HEK293 (cell line): ENCODE results near the gene RMDN3.

Experiments used
- CTCF ChIA-PET: fragments of 350-600 bp; formaldehyde crosslinking; extraction: SDS; loops from one replicate; lab custom pipeline; 2021; ENCODE audit warnings: antibody characterized with exemption; lab: Yijun Ruan, JAX
- POLR2A ChIA-PET: fragments of 300-600 bp; formaldehyde crosslinking; extraction: SDS; loops from one replicate; lab custom pipeline; 2020; ENCODE audit warnings: antibody characterized with exemption, inconsistent platforms; lab: Yijun Ruan, JAX
- H3K27ac ChIP-seq: fragments of 200-500 bp; sonication (Bioruptor generic); 2 replicates; pipeline ENCODE4 v1.5.1; 2014; ENCODE audit warnings: low read depth, low read length, control low read depth, inconsistent platforms; ENCODE audit errors: extremely low read depth
- H3K36me3 ChIP-seq, 2 experiments: fragments of 200-500 bp in 1 of 2; sonication (Bioruptor generic) in 1 of 2; 1 replicate in 1 of 2; 2 replicates in 1 of 2; pipeline ENCODE4 v1.5.1; 2014 to 2017; ENCODE audit warnings: inconsistent platforms in 2 of 2, low read length in 2 of 2; ENCODE audit not compliant: control insufficient read depth in 2 of 2, insufficient read depth in 1 of 2
- H3K4me1 ChIP-seq: fragments of 200-500 bp; sonication (Bioruptor generic); 2 replicates; pipeline ENCODE4 v1.5.1; 2014; ENCODE audit warnings: mild to moderate bottlenecking, low read length, inconsistent platforms; ENCODE audit not compliant: control insufficient read depth, insufficient read depth
- H3K4me3 ChIP-seq: 2 replicates; pipeline ENCODE4 v1.5.1; 2011; ENCODE audit warnings: low read depth, mild to moderate bottlenecking, control low read depth, low read length, moderate library complexity
- H3K9me3 ChIP-seq: fragments of 200-500 bp; sonication (Bioruptor generic); 2 replicates; pipeline ENCODE4 v1.5.1; 2014; ENCODE audit warnings: low read depth, low read length, inconsistent platforms; ENCODE audit not compliant: control insufficient read depth, insufficient read depth
- GLI2 ChIP-seq: fragments of 450-650 bp; formaldehyde crosslinking; IDR thresholded peaks from 2 replicates; pipeline ENCODE4; 2017; ENCODE audit warnings: missing biosample characterization, missing genetic modification characterization, low read depth, borderline replicate concordance
- GLIS1 ChIP-seq: fragments of 450-650 bp; formaldehyde crosslinking; IDR thresholded peaks from 2 replicates; pipeline ENCODE4 v1.5.1; 2016; ENCODE audit warnings: missing biosample characterization, missing genetic modification characterization
- OSR2 ChIP-seq: fragments of 450-650 bp; formaldehyde crosslinking; IDR thresholded peaks from 2 replicates; pipeline ENCODE4 v1.5.1; 2016; ENCODE audit warnings: missing biosample characterization, missing genetic modification characterization
- TCF7L2 ChIP-seq: IDR thresholded peaks from 2 replicates; pipeline ENCODE4 v1.6.1; 2011; ENCODE audit warnings: low read depth, mild to moderate bottlenecking, inconsistent platforms, low read length, moderate library complexity, borderline replicate concordance
- ZBTB17 ChIP-seq: fragments of 450-650 bp; formaldehyde crosslinking; IDR thresholded peaks from 2 replicates; pipeline ENCODE4 v1.5.1; 2016; ENCODE audit warnings: missing biosample characterization, missing genetic modification characterization
- ZBTB6 ChIP-seq: fragments of 450-650 bp; formaldehyde crosslinking; IDR thresholded peaks from 2 replicates; pipeline ENCODE4 v1.5.1; 2017; ENCODE audit warnings: missing biosample characterization, missing genetic modification characterization
- ZIC2 ChIP-seq: fragments of 450-650 bp; formaldehyde crosslinking; IDR thresholded peaks from 2 replicates; pipeline ENCODE4 v1.5.1; 2016; ENCODE audit warnings: missing biosample characterization, missing genetic modification characterization
- ZNF146 ChIP-seq: fragments of 450-650 bp; formaldehyde crosslinking; IDR thresholded peaks from 2 replicates; pipeline ENCODE4 v1.5.1; 2016; ENCODE audit warnings: missing biosample characterization, missing genetic modification characterization
- ZNF175 ChIP-seq: fragments of 450-650 bp; formaldehyde crosslinking; IDR thresholded peaks from 2 replicates; pipeline ENCODE4 v1.5.1; 2016; ENCODE audit warnings: missing biosample characterization, missing genetic modification characterization
- ZNF184 ChIP-seq: fragments of 450-650 bp; IDR thresholded peaks from 2 replicates; pipeline ENCODE4 v1.5.1; 2018; ENCODE audit warnings: missing biosample characterization, mild to moderate bottlenecking, missing genetic modification characterization
- ZNF202 ChIP-seq: fragments of 450-650 bp; formaldehyde crosslinking; IDR thresholded peaks from 2 replicates; pipeline ENCODE4 v1.5.1; 2016; ENCODE audit warnings: missing biosample characterization, missing genetic modification characterization, borderline replicate concordance
- ZNF26 ChIP-seq: fragments of 450-650 bp; formaldehyde crosslinking; IDR thresholded peaks from 2 replicates; pipeline ENCODE4 v1.5.1; 2016; ENCODE audit warnings: missing biosample characterization, missing genetic modification characterization
- ZNF292 ChIP-seq: fragments of 450-650 bp; formaldehyde crosslinking; IDR thresholded peaks from 2 replicates; pipeline ENCODE4 v1.5.1; 2016; ENCODE audit warnings: low read depth, missing biosample characterization, missing genetic modification characterization, borderline replicate concordance
- ZNF335 ChIP-seq: fragments of 450-650 bp; formaldehyde crosslinking; conservative IDR thresholded peaks from 2 replicates; pipeline ENCODE4 v1.5.1; 2016; ENCODE audit warnings: missing biosample characterization, missing genetic modification characterization
- ZNF354C ChIP-seq: fragments of 450-650 bp; formaldehyde crosslinking; IDR thresholded peaks from 2 replicates; pipeline ENCODE4 v1.5.1; 2016; ENCODE audit warnings: missing biosample characterization, missing genetic modification characterization, low read depth, borderline replicate concordance
- ZNF404 ChIP-seq: fragments of 450-650 bp; formaldehyde crosslinking; IDR thresholded peaks from 2 replicates; pipeline ENCODE4 v1.5.1; 2017; ENCODE audit warnings: missing biosample characterization, missing genetic modification characterization
- ZNF501 ChIP-seq: fragments of 450-650 bp; formaldehyde crosslinking; IDR thresholded peaks from 2 replicates; pipeline ENCODE4 v1.5.1; 2016; ENCODE audit warnings: missing biosample characterization, missing genetic modification characterization
- ZNF621 ChIP-seq: fragments of 450-650 bp; formaldehyde crosslinking; IDR thresholded peaks from 2 replicates; pipeline ENCODE4 v1.5.1; 2017; ENCODE audit warnings: missing biosample characterization, missing genetic modification characterization
- ZNF623 ChIP-seq: fragments of 450-650 bp; formaldehyde crosslinking; IDR thresholded peaks from 2 replicates; pipeline ENCODE4 v1.5.1; 2016; ENCODE audit warnings: missing biosample characterization, missing genetic modification characterization
- ZNF626 ChIP-seq: fragments of 450-650 bp; sonication (Bioruptor Pico); formaldehyde crosslinking; IDR thresholded peaks from 2 replicates; pipeline ENCODE4 v1.5.1; 2018; ENCODE audit warnings: missing biosample characterization, missing genetic modification characterization, inconsistent platforms
- ZNF658 ChIP-seq: fragments of 450-650 bp; formaldehyde crosslinking; IDR thresholded peaks from 2 replicates; pipeline ENCODE4; 2016; ENCODE audit warnings: missing biosample characterization, missing genetic modification characterization
- ZNF792 ChIP-seq: fragments of 450-650 bp; formaldehyde crosslinking; IDR thresholded peaks from 2 replicates; pipeline ENCODE4 v1.5.1; 2016; ENCODE audit warnings: missing biosample characterization, missing genetic modification characterization
- ZNF830 ChIP-seq: fragments of 450-650 bp; IDR thresholded peaks from 2 replicates; pipeline ENCODE4 v1.5.0; 2018; ENCODE audit warnings: missing biosample characterization, missing genetic modification characterization, low read depth, mild to moderate bottlenecking, moderate library complexity
- TF ChIP-seq, protein P1 (sequence below): fragments of 450-650 bp; formaldehyde crosslinking; IDR thresholded peaks from 2 replicates; pipeline ENCODE4 v1.5.1; 2016; ENCODE audit warnings: missing biosample characterization, missing genetic modification characterization
- TF ChIP-seq, protein P2 (sequence below): fragments of 450-650 bp; formaldehyde crosslinking; IDR thresholded peaks from 2 replicates; pipeline ENCODE4 v1.5.1; 2017; ENCODE audit warnings: missing biosample characterization, missing genetic modification characterization

The RMDN3 gene

DNA sequence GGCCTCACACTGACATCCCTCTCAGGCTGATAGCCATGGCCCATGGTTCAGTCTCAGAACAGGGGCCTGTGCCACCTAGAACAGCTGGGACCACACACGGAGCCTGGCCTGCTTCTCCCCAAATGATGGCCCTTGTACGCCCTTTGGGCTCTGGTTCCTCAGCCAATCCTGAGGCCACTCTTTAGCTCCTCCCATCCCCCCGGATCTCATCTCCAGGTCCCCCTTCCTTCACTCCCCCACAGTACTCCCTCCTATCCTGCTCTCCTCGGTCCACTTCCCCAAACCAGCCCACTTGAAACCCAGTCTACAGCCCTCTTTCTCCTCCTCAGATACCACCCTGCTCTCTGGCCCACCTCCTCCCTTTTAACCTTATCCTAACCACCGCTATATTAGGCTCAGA is 34.1 kb upstream of the RMDN3 start:
- no peak overlapping the region for H3K4me3 ChIP-seq
- H3K27ac ChIP-seq, result no peak overlapping the region
- no peaks in the 10 kb centered on the region for H3K9me3 ChIP-seq
- no peak for TF ChIP-seq ZNF404 (tag by site-specific recombination)
- TF ChIP-seq ZNF175 (tag by site-specific recombination), result no peak
- H3K4me1 ChIP-seq, result peaks cover 8% of the 10 kb centered on the region
- peaks cover 0 to 2% of the 10 kb centered on the region in 2 experiments; a peak in 2 of 3 replicates for H3K36me3 ChIP-seq
- CTCF ChIA-PET, result interaction anchor here (0.6 to 3.6 kb wide), 2 partner anchors 69 to 209 kb away, joined by 3 to 19 read pairs; no protein-coding TSS in a partner anchor
- POLR2A ChIA-PET, result interaction anchor here (0.6 to 0.7 kb wide), 2 partner anchors 13 to 84 kb away, joined by 3 to 7 read pairs; no protein-coding TSS in a partner anchor

DNA sequence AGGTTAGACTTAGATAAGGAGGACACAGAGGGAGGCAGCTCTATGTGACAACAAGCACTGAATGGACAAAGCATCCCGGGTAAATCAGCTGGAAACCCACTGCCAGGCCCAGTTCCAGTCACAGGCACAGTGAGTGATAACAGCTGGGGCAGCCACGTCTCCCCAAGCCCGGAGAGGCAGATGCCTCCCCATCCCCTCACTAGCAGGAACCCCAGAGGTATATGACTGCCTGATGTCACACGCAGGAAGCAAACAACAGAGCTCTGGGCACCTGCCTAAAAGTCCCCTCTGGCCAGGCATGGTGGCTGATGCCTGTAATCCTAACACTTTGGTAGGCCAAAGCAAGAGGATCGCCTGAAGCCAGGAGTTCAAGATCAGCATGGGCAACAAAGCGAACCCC is 32.9 kb upstream of the RMDN3 start:
- H3K4me3 ChIP-seq, result no peak overlapping the region

GRCh38 chr15:40787344-40787841 is 32.3 kb upstream of the RMDN3 start:
- H3K27ac ChIP-seq, result no peak overlapping the region
- CTCF ChIA-PET, result interaction anchor here (1.5 to 3.6 kb wide), 3 partner anchors 41 to 107 kb away, joined by 5 to 19 read pairs (median 15); partner anchors contain the start of gene VPS18
- POLR2A ChIA-PET, result interaction anchor here (0.6 to 1.2 kb wide), 3 partner anchors 14 to 86 kb away, joined by 3 to 4 read pairs (median 3); partner anchors contain the start of genes DNAJC17 and ZFYVE19
- TF ChIP-seq ZNF354C (tag by site-specific recombination) (no peak), ZNF184 (no peak), ZNF623 (tag by site-specific recombination) (no peak), ZNF202 (no peak), OSR2 (tag by site-specific recombination) (0 out of 2 replicates have a peak, but pooled peaks have one; percentile 34), ZBTB17 (tag by site-specific recombination) (no peak), ZNF658 (tag by site-specific recombination) (no peak), ZNF146 (tag by site-specific recombination) (no peak), ZNF621 (tag by site-specific recombination) (no peak), ZNF175 (tag by site-specific recombination) (no peak), ZNF792 (no peak), ZNF830 (no peak), GLIS1 (tag by site-specific recombination) (peak; percentile 76)
- TF ChIP-seq, protein P1, sequence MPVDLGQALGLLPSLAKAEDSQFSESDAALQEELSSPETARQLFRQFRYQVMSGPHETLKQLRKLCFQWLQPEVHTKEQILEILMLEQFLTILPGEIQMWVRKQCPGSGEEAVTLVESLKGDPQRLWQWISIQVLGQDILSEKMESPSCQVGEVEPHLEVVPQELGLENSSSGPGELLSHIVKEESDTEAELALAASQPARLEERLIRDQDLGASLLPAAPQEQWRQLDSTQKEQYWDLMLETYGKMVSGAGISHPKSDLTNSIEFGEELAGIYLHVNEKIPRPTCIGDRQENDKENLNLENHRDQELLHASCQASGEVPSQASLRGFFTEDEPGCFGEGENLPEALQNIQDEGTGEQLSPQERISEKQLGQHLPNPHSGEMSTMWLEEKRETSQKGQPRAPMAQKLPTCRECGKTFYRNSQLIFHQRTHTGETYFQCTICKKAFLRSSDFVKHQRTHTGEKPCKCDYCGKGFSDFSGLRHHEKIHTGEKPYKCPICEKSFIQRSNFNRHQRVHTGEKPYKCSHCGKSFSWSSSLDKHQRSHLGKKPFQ (tag by site-specific recombination), result no peak

More for the DNA sequence above, 32.9 kb upstream of the RMDN3 start:
- CTCF ChIA-PET, result interaction anchor here (1.5 to 3.6 kb wide), 2 partner anchors 70 to 106 kb away, joined by 5 to 19 read pairs; partner anchors contain the start of gene VPS18
- peaks cover 8% of the 10 kb centered on the region for H3K4me1 ChIP-seq
- peaks cover 0 to 2% of the 10 kb centered on the region in 2 experiments; a peak in 2 of 3 replicates for H3K36me3 ChIP-seq
- no peaks in the 10 kb centered on the region for H3K9me3 ChIP-seq
- no peak overlapping the region for H3K27ac ChIP-seq
- TF ChIP-seq ZBTB6 (tag by site-specific recombination), result no peak
- no peak for TF ChIP-seq ZNF26 (tag by site-specific recombination)
- no peak for TF ChIP-seq ZNF626 (tag by site-specific recombination)
- TF ChIP-seq, protein P2, sequence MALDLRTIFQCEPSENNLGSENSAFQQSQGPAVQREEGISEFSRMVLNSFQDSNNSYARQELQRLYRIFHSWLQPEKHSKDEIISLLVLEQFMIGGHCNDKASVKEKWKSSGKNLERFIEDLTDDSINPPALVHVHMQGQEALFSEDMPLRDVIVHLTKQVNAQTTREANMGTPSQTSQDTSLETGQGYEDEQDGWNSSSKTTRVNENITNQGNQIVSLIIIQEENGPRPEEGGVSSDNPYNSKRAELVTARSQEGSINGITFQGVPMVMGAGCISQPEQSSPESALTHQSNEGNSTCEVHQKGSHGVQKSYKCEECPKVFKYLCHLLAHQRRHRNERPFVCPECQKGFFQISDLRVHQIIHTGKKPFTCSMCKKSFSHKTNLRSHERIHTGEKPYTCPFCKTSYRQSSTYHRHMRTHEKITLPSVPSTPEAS (tag by site-specific recombination), result no peak
- no peak for TF ChIP-seq ZNF501 (tag by site-specific recombination)
- no peak for TF ChIP-seq TCF7L2
- no peak for TF ChIP-seq GLI2 (tag by site-specific recombination)
- no peak for TF ChIP-seq ZNF292 (tag by site-specific recombination)
- TF ChIP-seq ZNF335 (tag by site-specific recombination), result peak; percentile 29; the same call in 1 of the 2 replicates
- TF ChIP-seq ZIC2 (tag by site-specific recombination), result peak; percentile 74
- POLR2A ChIA-PET, result interaction anchor here (0.6 to 1.2 kb wide), 3 partner anchors 14 to 85 kb away, joined by 3 to 4 read pairs (median 3); partner anchors contain the start of genes DNAJC17 and ZFYVE19

More at GRCh38 chr15:40787344-40787841, 32.3 kb upstream of the RMDN3 start:
- Histone ChIP-seq H3K36me3 (peaks cover 0 to 2% of the 10 kb centered on the region in 2 experiments; a peak in 2 of 3 replicates), H3K9me3 (no peaks in the 10 kb centered on the region), H3K4me1 (peaks cover 8% of the 10 kb centered on the region), H3K4me3 (no peak overlapping the region)
